HUDEP-2 (cell line): ENCODE data around the gene CHPF2.

ENCODE experiments used
- DNase-seq, 76 experiments: peaks; one replicate each; lab custom pipeline; 2025; ENCODE audit not compliant: unreplicated experiment in 76 of 76; lab: John Stamatoyannopoulos, UW

The CHPF2 gene

GRCh38 chr7:151280388-151281019 lies 48.2 kb downstream of the CHPF2 start:
- no peak for DNase-seq

- DNase-seq, result no peak
Observed at GRCh38 chr7:151281686-151282085, 49.4 kb downstream of the CHPF2 start.

- DNase-seq, result no peak
Observed at GRCh38 chr7:151282111-151282510, 49.8 kb downstream of the CHPF2 start.

GRCh38 chr7:151283302-151283701 lies 51.0 kb downstream of the CHPF2 start:
- DNase-seq, result no peak

- no peak for DNase-seq
Observed at GRCh38 chr7:151286148-151286547, 53.9 kb downstream of the CHPF2 start.
